ENCODE measurements around the gene DHRS12.

DHRS12 gene

GRCh38 chr13:51823359-51823758, 19.4 kb upstream of the DHRS12 start:
- Histone ChIP-seq H3K27me3 (ENCODE audit: low read depth, low read length) (no peaks in the 10 kb centered on the region), H3K79me2 (ENCODE audit: low read length) (no peaks in the 10 kb centered on the region)

GRCh38 chr13:51822106-51822815, 18.3 kb upstream of the DHRS12 start:
- H3K4me3 ChIP-seq (ENCODE audit: low read length), result peak overlapping the region; percentile 39
- H4K20me1 ChIP-seq (ENCODE audit: insufficient read depth, low read length), result no peaks in the 10 kb centered on the region
- TF ChIP-seq CTCF (IDR thresholded peaks at IDR 0.05; ENCODE audit: low read depth, low read length), result no peak
- peak overlapping the region; percentile 69 for H3K27ac ChIP-seq (ENCODE audit: low read length)
- H3K9ac ChIP-seq (ENCODE audit: low read length), result peak overlapping the region; percentile 14
- no peaks in the 10 kb centered on the region for H3K9me3 ChIP-seq (ENCODE audit: insufficient read depth, low read length)
- no peaks in the 10 kb centered on the region for H3K36me3 ChIP-seq (replicated peaks; ENCODE audit: low read depth, low read length)
- peak overlapping the region; percentile 75 for H3K4me2 ChIP-seq (ENCODE audit: low read length)
- no peak overlapping the region for H2AFZ ChIP-seq (ENCODE audit: low read depth, low read length)
- H3K4me1 ChIP-seq (ENCODE audit: low read length), result peaks cover 66% of the 10 kb centered on the region
- no peaks in the 10 kb centered on the region for H3K79me2 ChIP-seq (ENCODE audit: low read length)
- no peaks in the 10 kb centered on the region for H3K27me3 ChIP-seq (ENCODE audit: low read depth, low read length)

More at GRCh38 chr13:51823359-51823758, 19.4 kb upstream of the DHRS12 start:
- Histone ChIP-seq H3K4me1 (ENCODE audit: low read length) (peaks cover 61% of the 10 kb centered on the region), H3K9ac (ENCODE audit: low read length) (no peak overlapping the region), H3K4me3 (ENCODE audit: low read length) (no peak overlapping the region), H3K27ac (ENCODE audit: low read length) (no peak overlapping the region), H3K4me2 (ENCODE audit: low read length) (no peak overlapping the region), H2AFZ (ENCODE audit: low read depth, low read length) (no peak overlapping the region), H3K9me3 (ENCODE audit: insufficient read depth, low read length) (no peaks in the 10 kb centered on the region), H4K20me1 (ENCODE audit: insufficient read depth, low read length) (no peaks in the 10 kb centered on the region), H3K36me3 (replicated peaks; ENCODE audit: low read depth, low read length) (no peaks in the 10 kb centered on the region)
- TF ChIP-seq EZH2phosphoT487 (IDR thresholded peaks at IDR 0.05; ENCODE audit: low read depth) (no peak), CTCF (IDR thresholded peaks at IDR 0.05; ENCODE audit: low read depth, low read length) (no peak)

- H3K9ac ChIP-seq (ENCODE audit: low read length), result peak overlapping the region; percentile 14
- H3K27ac ChIP-seq (ENCODE audit: low read length), result peak overlapping the region; percentile 69
- TF ChIP-seq CTCF (IDR thresholded peaks at IDR 0.05; ENCODE audit: low read depth, low read length), result no peak
- no peak for TF ChIP-seq EZH2phosphoT487 (IDR thresholded peaks at IDR 0.05; ENCODE audit: low read depth)
- no peaks in the 10 kb centered on the region for H3K79me2 ChIP-seq (ENCODE audit: low read length)
- no peaks in the 10 kb centered on the region for H3K9me3 ChIP-seq (ENCODE audit: insufficient read depth, low read length)
- peaks cover 66% of the 10 kb centered on the region for H3K4me1 ChIP-seq (ENCODE audit: low read length)
- H2AFZ ChIP-seq (ENCODE audit: low read depth, low read length), result no peak overlapping the region
- no peaks in the 10 kb centered on the region for H4K20me1 ChIP-seq (ENCODE audit: insufficient read depth, low read length)
- peak overlapping the region; percentile 39 for H3K4me3 ChIP-seq (ENCODE audit: low read length)
- no peaks in the 10 kb centered on the region for H3K27me3 ChIP-seq (ENCODE audit: low read depth, low read length)
- H3K36me3 ChIP-seq (replicated peaks; ENCODE audit: low read depth, low read length), result no peaks in the 10 kb centered on the region
- peak overlapping the region; percentile 75 for H3K4me2 ChIP-seq (ENCODE audit: low read length)
Measured at GRCh38 chr13:51821606-51822005, 17.6 kb upstream of the DHRS12 start.

- H4K20me1 ChIP-seq (ENCODE audit: insufficient read depth, low read length), result no peaks in the 10 kb centered on the region
- H3K27me3 ChIP-seq (ENCODE audit: low read depth, low read length), result no peaks in the 10 kb centered on the region
- no peak overlapping the region for H3K4me3 ChIP-seq (ENCODE audit: low read length)
- TF ChIP-seq CTCF (IDR thresholded peaks at IDR 0.05; ENCODE audit: low read depth, low read length), result no peak
- TF ChIP-seq EZH2phosphoT487 (IDR thresholded peaks at IDR 0.05; ENCODE audit: low read depth), result no peak
- no peaks in the 10 kb centered on the region for H3K36me3 ChIP-seq (replicated peaks; ENCODE audit: low read depth, low read length)
- H3K79me2 ChIP-seq (ENCODE audit: low read length), result no peaks in the 10 kb centered on the region
- H3K4me2 ChIP-seq (ENCODE audit: low read length), result peak overlapping the region; percentile 75
- H2AFZ ChIP-seq (ENCODE audit: low read depth, low read length), result peak overlapping the region; percentile 39
- H3K4me1 ChIP-seq (ENCODE audit: low read length), result peaks cover 76% of the 10 kb centered on the region
- H3K27ac ChIP-seq (ENCODE audit: low read length), result peak overlapping the region; percentile 69
- H3K9ac ChIP-seq (ENCODE audit: low read length), result peak overlapping the region; percentile 33; the same call in 1 of the 2 replicates
- H3K9me3 ChIP-seq (ENCODE audit: insufficient read depth, low read length), result no peaks in the 10 kb centered on the region
Measured at GRCh38 chr13:51820016-51820597, 16.1 kb upstream of the DHRS12 start.

Data from OCI-LY3 (cell line).